Hindlimb muscle (tissue), 1 donor: ENCODE results near the gene CD1D. TPM values are rescaled to one million over a fixed set of nuclear protein-coding genes. Genes with fewer than 3 reads are reported as not detected.

Experiments
- polyA plus RNA-seq: library from polyadenylated mRNA; unstranded; fragments of 120-200 nt; gene quantifications from one replicate; pipeline ENCODE4 v1.2.1, GENCODE V29; 2013; ENCODE audit not compliant: insufficient read length

The CD1D gene
- polyA plus RNA-seq, 1 donor: 1.9 TPM

Other genes with a start within 250 kb of the CD1D start
- 28.7 TPM for gene KIRREL1, start 187.2 kb upstream of the CD1D start, polyA plus RNA-seq
- not detected for gene CD1A, start 73.5 kb downstream of the CD1D start, polyA plus RNA-seq
- 0.86 TPM for gene CD1C, start 109.0 kb downstream of the CD1D start, polyA plus RNA-seq
- not detected for gene CD1B, start 150.6 kb downstream of the CD1D start, polyA plus RNA-seq
- gene CD1E, start 173.0 kb downstream of the CD1D start, polyA plus RNA-seq: 0.32 TPM
- gene OR10T2, start 218.6 kb downstream of the CD1D start, polyA plus RNA-seq: not detected
- not detected for gene OR10K2, start 245.3 kb downstream of the CD1D start, polyA plus RNA-seq